ENCODE measurements around the gene RCAN3.
A peak's percentile ranks its signal among the peaks of the same experiment; 100 is the strongest.

The RCAN3 gene

GRCh38 chr1:24551960-24552571 lies 49.4 kb downstream of the RCAN3 start:
- no peak for DNase-seq

GRCh38 chr1:24553931-24554330 lies 51.3 kb downstream of the RCAN3 start:
- no peak for DNase-seq

DNA sequence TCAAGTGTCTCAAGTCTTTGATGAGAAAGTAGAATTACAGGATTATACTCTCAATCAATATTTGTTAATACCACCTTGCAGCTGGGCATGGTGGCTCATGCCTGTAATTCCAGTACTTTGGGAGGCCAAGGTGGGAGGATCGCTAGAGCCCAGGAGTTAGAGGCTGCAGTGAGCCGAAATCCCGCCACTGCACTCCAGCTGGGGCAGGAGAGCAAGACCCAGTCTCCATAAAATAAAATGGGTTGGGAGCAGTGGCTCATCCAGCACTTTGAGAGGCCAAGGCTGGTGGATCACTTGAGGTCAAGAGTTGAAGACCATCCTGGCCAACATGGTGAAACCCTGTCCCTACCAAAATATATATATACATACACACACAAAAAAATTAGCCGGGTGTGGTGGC lies 52.1 kb downstream of the RCAN3 start:
- DNase-seq: no peak

- DNase-seq: peak; percentile 36
Observed at GRCh38 chr1:24555591-24556413, 53.2 kb downstream of the RCAN3 start, which contains the start of gene NCMAP. NCMAP (plus strand) TSS chr1:24556087; CDS start chr1:24595431, 39,344 bp downstream.

GRCh38 chr1:24556414-24556795 lies 53.8 kb downstream of the RCAN3 start:
- no peak for DNase-seq

DNA sequence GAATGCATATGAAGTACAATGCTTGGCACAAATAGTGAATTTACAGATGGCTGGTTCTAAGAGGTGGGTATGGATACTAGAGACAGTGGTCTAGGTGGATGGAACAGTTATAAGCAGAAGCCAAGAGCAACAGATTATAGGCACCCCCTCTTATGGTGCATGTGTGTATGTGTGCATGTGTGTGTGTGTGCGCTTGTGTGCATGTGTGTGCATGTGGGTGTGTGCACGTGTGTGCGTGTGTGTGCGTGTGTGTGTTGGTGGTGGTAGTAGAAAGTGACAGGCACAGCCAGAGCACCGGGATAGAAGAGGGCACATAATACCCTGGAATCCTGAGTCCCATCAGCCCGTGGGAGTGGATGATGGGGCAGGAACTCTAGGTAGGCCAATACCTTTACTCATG lies 54.6 kb downstream of the RCAN3 start:
- DNase-seq: no peak

- no peak for DNase-seq
Observed at GRCh38 chr1:24557711-24558131, 55.1 kb downstream of the RCAN3 start.

DNA sequence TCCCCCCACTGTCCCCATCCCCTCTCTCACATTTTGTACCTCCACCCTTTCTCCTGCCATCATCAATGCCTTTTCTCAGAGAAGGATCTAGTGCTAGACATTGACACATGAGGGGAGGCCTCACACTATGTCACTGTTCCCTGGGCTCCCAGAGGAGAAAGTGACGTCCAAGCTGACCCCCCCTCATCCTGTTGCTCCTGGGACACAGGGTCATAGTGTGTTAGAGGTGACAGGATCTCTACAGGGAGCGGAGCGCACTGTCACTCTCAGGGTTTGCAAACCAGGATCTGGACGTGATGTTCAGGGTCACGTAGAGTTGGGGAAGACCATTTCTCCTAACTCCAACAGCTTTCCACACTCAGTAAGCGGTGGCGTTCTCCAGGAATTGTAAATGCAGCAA lies 55.8 kb downstream of the RCAN3 start:
- DNase-seq: no peak

- peak; percentile 60 for DNase-seq
Observed at GRCh38 chr1:24558902-24559791, 56.5 kb downstream of the RCAN3 start.

DNA sequence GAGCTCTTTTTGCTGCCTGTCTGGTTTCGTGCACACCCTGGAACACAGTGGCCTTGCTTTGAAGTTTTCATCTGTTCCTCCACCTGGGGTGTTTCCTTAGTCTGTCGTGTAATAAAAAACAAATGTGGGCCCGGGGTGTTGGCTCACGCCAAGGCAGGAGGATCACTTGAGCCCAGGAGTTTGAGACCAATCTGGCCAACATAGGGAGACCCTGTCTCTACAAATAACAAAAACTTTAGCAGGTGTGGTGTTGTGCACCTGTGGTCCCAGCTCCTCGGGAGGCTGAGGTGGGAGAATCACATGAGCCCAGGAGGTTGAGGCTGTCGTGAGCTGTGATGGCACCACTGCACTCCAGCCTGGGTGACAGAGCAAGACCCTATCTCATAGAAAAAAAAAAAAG lies 57.7 kb downstream of the RCAN3 start:
- no peak for DNase-seq

DNA sequence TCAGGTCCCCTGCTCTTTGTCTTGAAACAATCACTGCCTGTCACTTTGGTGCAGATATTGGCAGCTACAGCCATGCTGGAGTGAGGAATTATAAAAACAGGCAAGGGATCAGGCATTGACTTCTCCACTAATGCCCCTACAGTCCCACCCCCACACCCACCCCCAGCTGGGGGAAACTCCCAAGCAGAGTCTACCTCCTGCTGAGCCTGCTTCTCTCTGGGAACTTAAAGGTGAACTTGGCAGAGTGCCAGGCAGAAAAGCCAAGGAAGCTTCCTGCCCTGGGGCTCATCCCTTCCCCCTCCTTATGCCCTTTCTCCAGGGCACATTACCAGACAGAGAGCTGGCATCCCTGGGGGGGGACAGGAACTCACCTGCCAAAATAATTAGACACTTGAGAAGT lies 60.0 kb downstream of the RCAN3 start:
- DNase-seq: peak; percentile 95

GRCh38 chr1:24564695-24565094 lies 62.1 kb downstream of the RCAN3 start:
- DNase-seq: no peak

DNA sequence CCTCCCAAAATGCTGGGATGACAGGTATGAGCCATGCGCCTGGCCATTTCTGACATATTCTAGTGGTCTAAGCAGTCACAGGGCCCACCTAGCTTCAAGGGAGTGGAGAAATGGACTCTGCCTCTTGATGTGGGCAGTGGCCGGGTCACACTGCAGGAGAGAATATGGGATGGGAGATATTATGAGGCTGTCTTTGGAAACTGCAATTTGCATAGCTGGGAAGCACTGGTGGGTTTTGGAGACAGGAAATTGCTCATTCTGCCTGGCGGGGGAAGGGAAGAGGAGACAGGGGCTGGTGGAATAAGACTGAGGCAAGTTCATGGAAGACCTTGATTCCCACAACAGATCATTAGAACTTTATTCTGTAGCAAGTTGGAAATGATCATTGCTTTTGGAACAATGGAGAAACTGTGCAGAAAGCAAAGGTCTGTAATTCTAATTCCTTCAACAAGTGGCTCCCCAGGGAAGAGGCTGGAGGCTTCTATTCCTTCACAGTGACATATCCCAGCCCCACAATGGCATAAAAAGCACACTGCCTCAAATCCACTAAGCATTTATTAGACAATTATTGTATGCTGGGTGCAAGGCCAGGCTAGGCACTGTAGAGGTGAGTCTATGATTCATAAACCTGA lies 63.7 kb downstream of the RCAN3 start:
- DNase-seq: no peak

DNA sequence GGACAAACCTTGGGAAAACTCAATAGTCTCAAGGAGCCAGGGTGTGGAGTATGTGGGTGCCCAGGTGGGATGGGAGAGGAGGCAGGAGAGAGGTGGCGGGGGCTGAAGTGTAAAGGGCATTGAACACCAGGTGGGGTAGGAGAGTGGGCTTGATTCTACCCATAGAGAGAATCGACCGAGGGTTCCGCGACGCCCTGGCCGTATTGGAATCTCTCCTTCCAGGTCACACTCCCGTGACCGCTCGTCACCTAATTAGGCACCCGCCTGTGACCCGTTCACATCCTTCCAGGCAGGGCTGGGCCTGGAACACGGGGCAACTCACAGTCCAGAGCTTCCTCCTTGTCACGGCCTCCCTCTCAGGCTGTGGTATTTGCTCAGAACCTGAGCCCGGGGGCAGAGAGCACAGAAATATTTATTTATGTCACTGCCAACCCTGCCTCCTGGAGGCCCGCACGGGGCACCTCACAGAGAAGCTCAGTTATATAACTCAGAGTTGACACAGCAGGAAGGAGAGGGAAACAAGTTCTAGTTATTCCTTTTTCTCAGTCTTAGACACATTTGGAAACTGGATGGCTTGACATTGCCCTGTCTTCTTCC lies 65.3 kb downstream of the RCAN3 start:
- DNase-seq: peak; percentile 43

GRCh38 chr1:24568475-24568874 lies 65.8 kb downstream of the RCAN3 start:
- no peak for DNase-seq

- DNase-seq: no peak
Observed at GRCh38 chr1:24570265-24571125, 67.9 kb downstream of the RCAN3 start.

- no peak for DNase-seq
Observed at GRCh38 chr1:24572301-24572700, 69.7 kb downstream of the RCAN3 start.

DNA sequence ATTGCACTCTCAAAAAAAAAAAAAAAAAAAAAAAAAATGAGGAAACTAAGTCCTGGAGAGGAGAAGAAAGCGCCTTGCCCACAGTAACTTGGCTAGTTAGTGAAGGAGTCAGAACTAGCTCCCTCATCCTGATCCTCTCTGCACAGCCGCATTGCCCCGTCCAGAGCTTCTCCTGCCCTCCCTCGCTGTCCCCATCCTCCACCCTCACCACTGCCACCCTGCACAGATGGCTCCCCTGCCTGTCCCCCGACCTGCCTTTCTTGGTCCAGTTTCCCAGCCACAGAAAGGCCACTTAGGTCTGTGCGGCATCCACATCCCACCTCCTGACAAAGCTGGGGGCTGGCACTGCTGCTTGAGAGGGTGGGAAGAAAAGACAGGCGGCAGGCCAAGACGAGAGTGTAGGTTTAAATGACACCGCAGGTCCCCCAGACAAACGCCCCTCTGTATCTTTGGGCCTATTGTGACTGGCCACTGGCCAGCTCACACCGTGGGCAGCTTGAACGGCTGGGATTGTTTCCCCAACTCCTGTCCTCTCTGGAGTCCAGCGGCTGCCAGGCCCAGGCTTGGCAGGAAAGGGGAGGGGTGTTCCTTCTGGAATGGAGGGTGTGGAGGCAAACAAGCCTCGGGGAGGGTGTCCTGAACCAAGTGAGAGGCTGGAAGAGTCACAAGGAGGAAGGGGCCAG lies 73.4 kb downstream of the RCAN3 start:
- DNase-seq: no peak

GRCh38 chr1:24578846-24579245 lies 76.2 kb downstream of the RCAN3 start:
- DNase-seq: no peak

GRCh38 chr1:24580756-24581155 lies 78.1 kb downstream of the RCAN3 start:
- no peak for DNase-seq

DNA sequence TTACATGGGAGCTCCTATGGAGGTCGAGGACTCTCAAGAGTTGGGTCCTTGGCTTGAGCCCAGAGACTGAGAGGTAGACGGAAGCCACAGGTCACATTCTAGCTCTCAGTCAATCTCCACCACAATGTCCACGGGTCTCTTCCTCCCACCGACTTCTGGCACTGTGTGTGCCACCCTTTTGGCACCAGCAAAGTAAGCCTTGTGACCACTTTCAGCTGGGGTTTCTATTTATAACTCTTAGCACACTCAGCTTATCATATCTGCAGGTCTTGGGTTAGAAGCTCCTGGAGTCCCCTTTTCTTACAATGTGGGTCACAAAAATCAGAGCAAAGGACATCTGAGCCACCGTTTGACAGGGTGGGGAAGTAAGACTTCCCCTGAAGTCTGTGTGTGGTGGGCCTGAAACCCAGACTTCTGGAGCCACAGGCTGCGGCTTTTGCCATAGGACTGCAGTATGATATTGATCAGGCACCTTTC lies 81.6 kb downstream of the RCAN3 start:
- no peak for DNase-seq
